Hematopoietic multipotent progenitor cell treated with erythropoietin and hydrocortisone succinate and interleukin-3 and kit ligand, for 6 days (in vitro differentiated cells): ENCODE data around the gene LPAR2.
"Not testable (repeated sequence)": the region's sequence is repeated elsewhere in the genome, so short reads cannot be mapped to it uniquely, and the experiment has no call there.

Experiments
- DNase-seq: peaks from one replicate; pipeline ENCODE4 v3.0.0-alpha.2; 2015

Gene LPAR2

DNA sequence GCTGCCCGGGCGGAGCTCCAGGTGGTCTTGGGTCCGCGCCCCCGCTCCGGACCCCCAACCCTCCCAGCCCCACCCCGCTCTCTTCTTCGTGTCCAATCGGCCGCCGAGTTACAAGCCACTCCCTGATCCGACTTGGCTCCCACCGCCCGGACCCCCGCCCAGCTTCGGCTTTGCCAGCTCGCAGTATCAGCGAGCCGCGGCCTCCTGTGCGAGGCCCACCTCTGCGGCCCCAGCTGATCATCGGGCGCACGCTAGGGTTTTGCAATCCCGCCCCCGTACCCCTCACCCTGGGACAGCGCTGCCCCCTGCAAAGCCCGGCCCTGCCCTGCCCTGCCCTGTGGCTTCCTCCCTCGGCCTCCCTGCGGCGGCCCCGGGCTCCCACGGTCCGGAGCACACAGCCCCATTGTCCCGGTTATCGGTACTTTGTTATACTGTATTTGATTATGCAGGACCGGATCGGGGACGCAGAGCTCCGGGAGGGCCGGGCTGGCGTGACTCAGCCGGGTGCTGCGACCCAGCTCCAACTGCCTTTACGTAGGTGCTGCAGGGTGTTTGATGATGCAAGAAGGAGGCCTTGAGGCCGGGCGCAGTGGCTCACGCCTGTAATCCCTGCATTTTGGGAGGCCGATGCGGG, 598 bp upstream of the LPAR2 start:
- DNase-seq: peak; percentile 26

- DNase-seq: no peak
These were observed 1.2 kb downstream of the LPAR2 start for GRCh38 chr19:19626516-19627472.

GRCh38 chr19:19624032-19624570, 3.9 kb downstream of the LPAR2 start:
- no peak for DNase-seq

DNA sequence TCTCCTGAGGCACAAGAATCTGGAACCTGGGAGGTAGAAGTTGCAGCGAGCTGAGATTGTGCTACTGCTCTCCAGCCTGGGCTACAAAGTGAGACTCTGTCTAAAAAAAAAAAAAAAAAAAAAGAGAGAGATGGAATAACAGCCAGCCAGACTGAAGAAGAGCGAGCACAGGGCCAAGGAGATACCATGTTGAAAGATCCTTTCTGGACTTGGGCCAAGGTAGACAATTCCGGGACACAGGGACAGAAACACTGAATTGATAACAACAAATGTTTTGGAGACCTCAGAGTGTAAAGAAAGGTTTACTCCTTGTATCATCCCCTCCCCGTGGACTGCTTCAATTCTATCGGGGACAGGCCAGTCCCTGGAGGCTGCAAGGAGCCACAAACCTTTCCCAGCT, 4.6 kb downstream of the LPAR2 start:
- no peak for DNase-seq

DNA sequence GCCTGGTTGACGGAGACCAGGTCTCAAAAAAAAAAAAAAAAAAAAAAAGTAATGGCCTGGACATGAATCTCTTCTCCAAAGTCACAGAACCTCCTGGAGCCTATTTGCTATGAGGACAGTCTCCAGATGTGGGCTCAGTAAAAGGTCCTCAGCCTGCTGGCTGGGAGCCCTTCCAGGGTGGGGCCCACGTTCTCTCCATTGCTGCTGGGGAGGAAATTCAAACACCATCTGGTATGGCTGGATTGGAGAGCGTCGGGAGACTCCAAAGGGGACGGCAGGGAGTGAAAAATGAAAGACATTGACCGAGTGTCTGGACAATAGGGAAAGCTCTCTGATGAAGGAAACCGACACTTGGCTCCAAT, 8.2 kb downstream of the LPAR2 start:
- no peak for DNase-seq

- no peak for DNase-seq
These were observed 8.7 kb downstream of the LPAR2 start for GRCh38 chr19:19619181-19619848.

- DNase-seq: peak; percentile 96
These were observed 9.6 kb downstream of the LPAR2 start, which contains the start of gene PBX4 for GRCh38 chr19:19618219-19619051. Gene PBX4 (minus strand): TSS chr19:19618687. CDS start chr19:19618629, 58 bp downstream.

DNA sequence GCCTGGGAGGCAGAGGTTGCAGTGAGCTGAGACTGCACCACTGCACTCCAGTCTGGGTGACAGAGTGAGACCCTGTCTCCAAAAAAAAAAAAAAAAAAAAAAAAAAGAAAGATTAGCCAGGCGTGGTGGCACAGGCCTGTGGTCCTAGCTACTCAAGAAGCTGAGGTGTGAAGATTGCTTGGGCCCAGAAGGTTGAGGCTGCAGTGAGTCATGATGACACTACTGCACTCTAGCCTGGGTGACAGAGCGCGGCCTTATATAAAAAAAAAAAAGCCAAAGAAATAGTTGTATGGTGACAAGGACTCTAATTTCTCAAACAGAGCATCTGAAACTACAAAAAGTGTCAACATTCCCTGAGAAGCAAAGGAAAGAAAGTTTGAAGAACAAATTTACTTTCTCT, 12.9 kb downstream of the LPAR2 start:
- no peak for DNase-seq

- DNase-seq: no peak
These were observed 14.5 kb downstream of the LPAR2 start for GRCh38 chr19:19613506-19613905.

DNA sequence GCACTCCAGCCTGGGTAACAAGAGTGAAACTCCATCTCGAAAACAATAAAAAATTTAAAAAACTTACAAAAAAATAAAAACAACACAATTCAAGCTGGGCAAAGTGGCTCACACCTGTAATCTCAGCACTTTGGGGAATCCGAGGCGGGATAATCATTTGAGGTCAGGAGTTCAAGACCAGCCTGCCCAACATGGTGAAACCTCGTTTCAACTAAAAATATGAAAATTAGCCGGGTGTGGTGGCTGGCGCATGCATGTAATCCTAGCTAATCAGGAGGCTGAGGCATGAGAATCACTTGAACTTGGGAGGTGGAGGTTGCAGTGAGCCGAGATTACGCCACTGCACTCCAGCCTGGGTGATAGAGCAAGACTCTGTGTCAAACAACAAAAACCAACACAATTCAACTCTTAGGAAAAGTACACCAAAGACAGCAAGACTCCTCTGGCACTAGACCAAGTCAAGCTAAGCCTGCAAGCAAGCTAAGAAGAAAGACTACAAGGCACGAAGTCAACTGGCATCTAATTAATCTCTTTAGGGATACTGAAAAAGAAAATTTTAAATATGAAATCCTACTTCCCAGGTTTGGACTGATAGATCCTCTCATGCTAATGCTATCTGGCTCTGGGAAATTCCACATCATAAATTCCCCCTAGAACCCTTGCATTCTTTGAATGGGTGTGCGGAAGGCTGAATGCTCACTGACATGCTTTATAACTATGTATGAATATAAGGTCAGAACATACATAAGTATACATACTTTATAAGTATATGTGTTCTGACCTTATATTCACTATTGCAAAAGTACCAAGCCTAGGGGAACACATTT, 17.4 kb downstream of the LPAR2 start:
- no peak for DNase-seq

DNA sequence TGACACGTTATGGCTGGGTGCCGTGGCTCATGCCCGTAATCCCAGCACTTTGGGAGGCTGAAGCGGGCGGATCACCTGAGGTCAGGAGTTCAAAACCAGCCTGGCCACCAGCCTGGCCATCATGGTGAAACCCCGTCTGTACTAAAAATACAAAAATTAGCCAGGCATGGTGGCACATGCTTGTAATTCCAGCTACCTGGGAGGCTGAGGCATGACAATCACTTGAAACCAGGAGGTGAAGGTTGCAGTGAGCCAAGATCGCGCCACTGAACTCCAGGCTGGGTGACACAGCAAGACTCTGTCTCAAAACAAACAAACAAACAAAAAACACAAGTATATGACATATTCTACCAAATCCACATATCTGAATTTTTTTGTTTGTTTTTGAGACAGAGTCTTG, 21.3 kb downstream of the LPAR2 start:
- DNase-seq: not testable (repeated sequence)

DNA sequence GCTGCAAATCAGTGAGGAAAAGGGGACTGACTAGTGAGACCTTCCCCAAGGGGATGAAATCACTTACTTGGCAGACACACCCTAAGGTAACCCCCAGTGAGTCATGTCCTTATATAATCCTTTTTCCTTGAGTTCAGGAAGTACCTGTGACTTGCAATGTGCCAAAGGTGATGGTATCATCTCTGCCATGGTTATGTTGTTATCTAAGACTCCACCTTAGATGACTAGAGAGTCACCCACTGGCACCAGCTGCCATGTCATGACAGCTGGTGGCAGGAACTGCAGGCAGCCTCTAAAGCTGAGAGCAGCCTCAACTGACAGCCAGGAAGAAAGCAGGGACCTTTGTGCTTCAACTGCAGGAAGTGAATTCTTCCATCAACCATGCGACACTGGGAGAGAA, 22.0 kb downstream of the LPAR2 start:
- peak; percentile 33 for DNase-seq

DNA sequence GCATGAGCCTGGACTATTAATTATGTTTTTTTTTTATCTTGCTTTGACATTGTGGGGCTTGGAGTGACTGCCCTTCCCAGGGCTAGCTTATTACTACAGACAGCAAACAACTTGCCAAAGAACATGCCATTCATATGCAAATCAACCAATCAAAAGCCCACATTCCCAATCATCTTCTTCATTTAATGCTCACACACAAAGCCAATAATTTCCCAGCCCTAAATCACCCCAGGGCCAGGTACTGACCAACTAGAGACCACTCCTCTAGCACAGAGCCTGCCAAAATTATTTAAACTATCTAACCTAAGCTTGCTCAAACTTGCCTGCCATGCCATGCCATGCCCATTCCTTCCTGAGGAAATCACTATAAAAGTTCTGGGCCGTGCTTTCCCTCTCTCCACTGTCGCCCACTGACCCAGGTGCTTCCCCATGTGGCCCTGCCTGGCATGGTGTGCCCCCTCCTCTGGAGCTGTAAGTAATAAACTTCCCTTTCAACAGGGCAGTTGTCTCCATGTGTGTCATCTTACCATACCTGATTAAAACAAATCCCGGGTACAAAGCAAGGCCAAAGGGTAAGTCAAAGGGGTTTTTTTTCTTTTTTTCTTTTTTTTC, 25.2 kb downstream of the LPAR2 start:
- DNase-seq: no peak

DNA sequence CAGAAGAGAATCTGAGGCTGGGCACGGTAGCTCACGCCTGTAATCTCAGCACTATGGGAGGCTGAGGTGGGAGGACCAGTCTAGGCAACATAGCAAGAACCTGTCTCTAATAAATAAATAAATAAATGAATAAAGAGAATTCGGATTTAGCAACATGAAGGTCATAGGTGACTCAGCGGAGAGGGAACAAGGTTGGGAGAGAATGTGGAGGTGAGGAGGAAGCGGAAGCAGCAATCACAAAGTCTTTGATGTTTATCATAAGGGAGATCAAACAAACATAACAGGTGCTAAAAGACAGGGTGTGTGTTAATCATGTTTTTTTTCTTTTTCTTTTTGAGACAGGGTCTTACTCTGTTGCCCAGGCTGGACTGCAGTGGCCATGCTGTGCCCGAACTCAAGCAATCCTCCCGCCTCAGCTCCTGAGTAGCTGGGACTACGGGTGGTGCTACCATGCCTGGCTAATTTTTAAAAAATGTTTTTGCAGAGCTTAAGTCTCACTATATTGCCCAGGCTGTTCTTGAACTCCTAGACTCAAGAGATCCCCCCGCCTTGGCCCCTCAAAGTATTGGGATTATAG, 25.8 kb downstream of the LPAR2 start:
- no peak for DNase-seq

DNA sequence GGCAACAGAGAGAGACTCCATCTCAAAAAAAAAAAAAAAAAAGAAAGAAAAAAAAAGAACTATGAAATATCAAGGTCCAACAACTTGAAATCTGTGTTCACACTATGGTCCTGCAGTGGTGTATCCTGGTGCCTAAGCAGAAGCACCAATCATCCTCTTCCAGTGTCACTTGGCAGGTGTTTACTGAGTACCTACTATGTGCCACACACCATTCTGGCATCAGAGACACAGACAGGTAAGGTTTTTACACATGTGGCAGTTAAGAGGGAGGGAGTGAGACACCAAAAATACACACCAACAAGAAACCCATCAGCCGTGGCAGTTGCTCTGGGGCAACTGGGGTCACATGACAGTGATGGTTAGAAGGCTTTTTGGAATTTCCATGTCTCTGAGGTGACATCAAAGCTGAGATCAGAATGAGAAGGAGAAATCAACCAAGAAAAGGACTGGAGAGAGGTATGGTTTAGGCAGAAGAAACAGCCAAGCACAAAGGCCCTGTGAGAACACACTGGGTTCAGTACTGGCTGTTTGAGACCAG, 27.2 kb downstream of the LPAR2 start:
- DNase-seq: no peak

DNA sequence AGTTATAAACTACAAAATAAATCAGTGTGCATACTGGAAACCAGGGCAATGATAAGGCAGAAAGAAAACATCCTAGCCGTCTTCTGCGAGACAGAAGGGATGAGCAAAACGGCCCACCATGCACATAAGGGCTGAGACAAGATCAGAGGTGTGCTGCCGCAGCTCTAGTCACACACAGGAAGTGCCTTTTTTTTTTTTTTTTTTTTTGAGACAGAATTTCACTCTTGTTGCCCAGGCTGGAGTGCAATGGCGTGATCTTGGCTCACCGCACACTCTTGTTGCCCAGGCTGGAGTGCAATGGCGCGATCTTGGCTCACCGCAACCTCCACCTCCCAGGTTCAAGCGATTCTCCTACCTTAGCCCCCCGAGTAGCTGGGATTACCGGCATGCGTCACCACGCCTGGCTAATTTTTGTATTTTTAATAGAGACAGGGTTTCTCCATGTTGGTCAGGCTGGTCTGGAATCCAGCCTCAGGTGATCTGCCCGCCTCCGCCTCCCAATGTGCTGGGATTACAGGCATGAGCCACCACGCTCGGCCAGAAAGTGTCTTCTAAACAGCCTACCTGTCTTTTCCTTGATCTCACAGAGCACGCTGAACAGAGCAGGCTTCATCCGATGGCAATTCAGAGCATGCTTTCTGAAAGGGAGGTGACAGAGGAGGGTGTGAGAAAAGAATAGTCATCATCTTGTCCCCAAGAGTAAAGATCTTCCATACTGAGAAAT, 29.1 kb downstream of the LPAR2 start:
- DNase-seq: not testable (repeated sequence)

GRCh38 chr19:19597809-19598306, 30.2 kb downstream of the LPAR2 start:
- DNase-seq: no peak

- no peak for DNase-seq
These were observed 32.8 kb downstream of the LPAR2 start for GRCh38 chr19:19595171-19595701.

GRCh38 chr19:19594381-19594780, 33.6 kb downstream of the LPAR2 start:
- DNase-seq: no peak
